Peyer's patch (tissue), 4 donors: ENCODE results near the gene SLC24A4.

Experiments used
- POLR2A ChIP-seq, 2 donors: fragments of 450-650 bp; IDR thresholded peaks; one replicate each; pipeline ENCODE4 v1.5.1; 2017; ENCODE audit warnings: antibody characterized with exemption in 2 of 2, mild to moderate bottlenecking in 2 of 2, moderate library complexity in 2 of 2
- TF ChIP-seq, protein P1 (sequence below), 6 experiments: fragments of 450-650 bp in 4 of 6; fragments of 200-600 bp in 2 of 6; sonication (generic) in 1 of 6; IDR thresholded peaks; one replicate each; pipeline ENCODE4 v1.5.1; 2017 to 2019; ENCODE audit warnings: antibody characterized with exemption in 6 of 6, mild to moderate bottlenecking in 3 of 6, moderate library complexity in 1 of 6

DNA sequence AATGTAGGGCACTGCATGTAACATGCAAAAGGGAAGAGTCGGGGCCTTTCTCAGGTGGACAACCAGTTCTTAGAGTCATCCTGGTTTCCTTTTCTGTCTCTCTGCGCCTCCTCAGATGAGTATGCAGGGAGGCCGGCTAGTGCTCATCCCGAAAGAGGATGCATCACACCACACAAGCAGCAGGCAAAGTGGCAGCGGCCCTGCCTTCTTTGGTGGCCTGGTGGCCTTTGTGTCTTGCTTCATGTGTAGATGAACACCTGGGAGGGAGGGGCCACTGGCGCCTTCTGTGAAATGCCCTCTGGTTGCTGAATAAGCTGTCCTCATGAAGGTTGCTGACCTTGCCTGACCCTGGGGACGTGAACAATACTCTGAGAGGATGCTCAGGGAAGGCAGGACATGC is 18.0 kb downstream of the SLC24A4 start:
- no peak for TF ChIP-seq POLR2A (IDR thresholded peaks at IDR 0.05)
- TF ChIP-seq, protein P1, sequence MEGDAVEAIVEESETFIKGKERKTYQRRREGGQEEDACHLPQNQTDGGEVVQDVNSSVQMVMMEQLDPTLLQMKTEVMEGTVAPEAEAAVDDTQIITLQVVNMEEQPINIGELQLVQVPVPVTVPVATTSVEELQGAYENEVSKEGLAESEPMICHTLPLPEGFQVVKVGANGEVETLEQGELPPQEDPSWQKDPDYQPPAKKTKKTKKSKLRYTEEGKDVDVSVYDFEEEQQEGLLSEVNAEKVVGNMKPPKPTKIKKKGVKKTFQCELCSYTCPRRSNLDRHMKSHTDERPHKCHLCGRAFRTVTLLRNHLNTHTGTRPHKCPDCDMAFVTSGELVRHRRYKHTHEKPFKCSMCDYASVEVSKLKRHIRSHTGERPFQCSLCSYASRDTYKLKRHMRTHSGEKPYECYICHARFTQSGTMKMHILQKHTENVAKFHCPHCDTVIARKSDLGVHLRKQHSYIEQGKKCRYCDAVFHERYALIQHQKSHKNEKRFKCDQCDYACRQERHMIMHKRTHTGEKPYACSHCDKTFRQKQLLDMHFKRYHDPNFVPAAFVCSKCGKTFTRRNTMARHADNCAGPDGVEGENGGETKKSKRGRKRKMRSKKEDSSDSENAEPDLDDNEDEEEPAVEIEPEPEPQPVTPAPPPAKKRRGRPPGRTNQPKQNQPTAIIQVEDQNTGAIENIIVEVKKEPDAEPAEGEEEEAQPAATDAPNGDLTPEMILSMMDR (IDR thresholded peaks at IDR 0.05), result no peak
